ENCODE data around the gene ZSCAN10.
"Not testable (repeated sequence)": the region's sequence is repeated elsewhere in the genome, so short reads cannot be mapped to it uniquely, and the experiment has no call there.

Gene ZSCAN10

GRCh38 chr16:3071655-3072054 lies 27.4 kb downstream of the ZSCAN10 start:
- peak overlapping the region in 5 of 21 experiments; percentile 7 to 97 (median 29) for H3K27ac ChIP-seq

GRCh38 chr16:3070608-3071111 lies 28.4 kb downstream of the ZSCAN10 start:
- Histone ChIP-seq H3K27ac (peak overlapping the region in 3 of 21 experiments; percentile 1 to 97 (median 48)), H3K4me3 (no peak overlapping the region)

More at GRCh38 chr16:3071655-3072054, 27.4 kb downstream of the ZSCAN10 start:
- no peak overlapping the region for H3K4me3 ChIP-seq

GRCh38 chr16:3069146-3069545 lies 29.9 kb downstream of the ZSCAN10 start:
- not testable (repeated sequence) for H3K4me3 ChIP-seq, H3K27ac ChIP-seq

- peak overlapping the region in 9 of 21 experiments; percentile 18 to 95 (median 85) for H3K27ac ChIP-seq
- peak overlapping the region in 5 of 7 experiments; percentile 34 to 49 (median 45) for H3K4me3 ChIP-seq
Observed at GRCh38 chr16:3068487-3068886, 30.6 kb downstream of the ZSCAN10 start.

GRCh38 chr16:3066440-3066748 lies 32.7 kb downstream of the ZSCAN10 start:
- H3K4me3 ChIP-seq = peak overlapping the region; percentile 34 to 49 (median 38)

GRCh38 chr16:3065742-3066439 lies 33.2 kb downstream of the ZSCAN10 start:
- H3K27ac ChIP-seq = peak overlapping the region in 20 of 21 experiments; percentile 28 to 95 (median 66)
- H3K4me3 ChIP-seq = peak overlapping the region; percentile 34 to 49 (median 38)

More at GRCh38 chr16:3066440-3066748, 32.7 kb downstream of the ZSCAN10 start:
- H3K27ac ChIP-seq = peak overlapping the region in 16 of 21 experiments; percentile 12 to 95 (median 68)

GRCh38 chr16:3065069-3065741 lies 33.9 kb downstream of the ZSCAN10 start, which contains the start of gene IL32:
IL32 (plus strand) TSS chr16:3065640; CDS start chr16:3065812, 172 bp downstream.
- Histone ChIP-seq H3K4me3 (peak within 1 kb of the TSS; percentile 34 to 49 (median 38)), H3K27ac (peak within 1 kb of the TSS in 20 of 21 experiments; percentile 34 to 95 (median 66))

GRCh38 chr16:3063625-3064386 lies 35.3 kb downstream of the ZSCAN10 start:
- H3K27ac ChIP-seq = peak overlapping the region in 4 of 21 experiments; percentile 80 to 95 (median 89)
- no peak overlapping the region for H3K4me3 ChIP-seq

- H3K27ac ChIP-seq = no peak overlapping the region
- H3K4me3 ChIP-seq = no peak overlapping the region
Observed at GRCh38 chr16:3062553-3062952, 36.5 kb downstream of the ZSCAN10 start.

GRCh38 chr16:3060339-3061127 lies 38.6 kb downstream of the ZSCAN10 start:
- Histone ChIP-seq H3K4me3 (no peak overlapping the region), H3K27ac (peak overlapping the region in 13 of 21 experiments; percentile 8 to 96 (median 91))

GRCh38 chr16:3059723-3060242 lies 39.3 kb downstream of the ZSCAN10 start:
- Histone ChIP-seq H3K27ac (peak overlapping the region in 20 of 21 experiments; percentile 8 to 96 (median 90)), H3K4me3 (peak overlapping the region; percentile 49 to 81 (median 76))

- peak overlapping the region; percentile 49 to 81 (median 76) for H3K4me3 ChIP-seq
- peak overlapping the region; percentile 51 to 96 (median 90) for H3K27ac ChIP-seq
Observed at GRCh38 chr16:3059041-3059722, 39.9 kb downstream of the ZSCAN10 start.

- Histone ChIP-seq H3K27ac (peak overlapping the region; percentile 51 to 96 (median 90)), H3K4me3 (peak overlapping the region; percentile 49 to 81 (median 76))
Observed at GRCh38 chr16:3058139-3059030, 40.7 kb downstream of the ZSCAN10 start.

- H3K27ac ChIP-seq = peak overlapping the region in 9 of 21 experiments; percentile 81 to 96 (median 91)
- H3K4me3 ChIP-seq = peak overlapping the region in 5 of 7 experiments; percentile 65 to 81 (median 79)
Observed at GRCh38 chr16:3057181-3058138, 41.6 kb downstream of the ZSCAN10 start.

- H3K27ac ChIP-seq = peak overlapping the region in 1 of 21 experiments; percentile 62
- H3K4me3 ChIP-seq = no peak overlapping the region
Observed at GRCh38 chr16:3056336-3057180, 42.5 kb downstream of the ZSCAN10 start.

All from skin epidermis (tissue), 12 donors.